ENCODE results near the gene ERN2. TPM values are rescaled to one million over a fixed set of nuclear protein-coding genes. Genes with fewer than 3 reads are reported as not detected.

ERN2 gene
- total RNA-seq, 1 experiment from 2014 or later: 1.8 TPM

GRCh38 chr16:23667355-23667659 lies 45.7 kb downstream of the ERN2 start:
- no peak for TF ChIP-seq ZNF425 (CRISPR knock-in tag; conservative IDR thresholded peaks at IDR 0.05)
- no peak for TF ChIP-seq MXD4 (CRISPR knock-in tag; IDR thresholded peaks at IDR 0.05; ENCODE audit: borderline replicate concordance)
- no peak for TF ChIP-seq TEAD1 (CRISPR knock-in tag; IDR thresholded peaks at IDR 0.05)
- TF ChIP-seq JAZF1 (CRISPR knock-in tag; IDR thresholded peaks at IDR 0.05): no peak
- no peak overlapping the region for H3K4me3 Mint-ChIP-seq
- ChIA-PET CTCF (no interaction called here), POLR2A (no interaction called here)
- no peaks in the 10 kb centered on the region for H3K27me3 Mint-ChIP-seq (ENCODE audit: low read depth)
- H3K36me3 Mint-ChIP-seq: peaks cover 53% of the 10 kb centered on the region
- H3K4me1 Mint-ChIP-seq: no peaks in the 10 kb centered on the region
- H3K9me3 Mint-ChIP-seq: no peaks in the 10 kb centered on the region
- DNase-seq (ENCODE audit: low spot score) (no peak), ATAC-seq (no peak)
- no peak overlapping the region for H3K27ac Mint-ChIP-seq

GRCh38 chr16:23666571-23667354 lies 46.3 kb downstream of the ERN2 start:
- H3K36me3 Mint-ChIP-seq: peaks cover 52% of the 10 kb centered on the region
- H3K9me3 Mint-ChIP-seq: no peaks in the 10 kb centered on the region
- H3K27ac Mint-ChIP-seq: no peak overlapping the region
- TF ChIP-seq HMGA2 (CRISPR knock-in tag; IDR thresholded peaks at IDR 0.05) (no peak), EMX1 (CRISPR knock-in tag; IDR thresholded peaks at IDR 0.05) (no peak), ZNF396 (CRISPR knock-in tag; IDR thresholded peaks at IDR 0.05; ENCODE audit: borderline replicate concordance) (no peak), ZNF425 (CRISPR knock-in tag; conservative IDR thresholded peaks at IDR 0.05) (no peak), ZNF512 (CRISPR knock-in tag; IDR thresholded peaks at IDR 0.05; ENCODE audit: borderline replicate concordance) (no peak), ZBTB21 (CRISPR knock-in tag; IDR thresholded peaks at IDR 0.05; ENCODE audit: borderline replicate concordance) (no peak), ZNF532 (CRISPR knock-in tag; IDR thresholded peaks at IDR 0.05; ENCODE audit: borderline replicate concordance) (no peak), JUN (CRISPR knock-in tag; IDR thresholded peaks at IDR 0.05) (no peak), E2F4 (CRISPR knock-in tag; IDR thresholded peaks at IDR 0.05; ENCODE audit: borderline replicate concordance, low read depth) (no peak), FOXP4 (CRISPR knock-in tag; IDR thresholded peaks at IDR 0.05) (no peak), MLX (CRISPR knock-in tag; IDR thresholded peaks at IDR 0.05) (no peak)
- ChIA-PET CTCF (interaction anchor here (0.5 kb wide), 1 partner anchor 159 kb away, joined by 3 read pairs; no protein-coding TSS in a partner anchor), POLR2A (no interaction called here)
- H3K27me3 Mint-ChIP-seq (ENCODE audit: low read depth): no peaks in the 10 kb centered on the region
- DNase-seq (ENCODE audit: low spot score): no peak
- H3K4me1 Mint-ChIP-seq: no peaks in the 10 kb centered on the region
- no peak for ATAC-seq
- H3K4me3 Mint-ChIP-seq: no peak overlapping the region

All from WTC11 (cell line).